ENCODE results near the gene CLCN4.

CLCN4 gene

DNA sequence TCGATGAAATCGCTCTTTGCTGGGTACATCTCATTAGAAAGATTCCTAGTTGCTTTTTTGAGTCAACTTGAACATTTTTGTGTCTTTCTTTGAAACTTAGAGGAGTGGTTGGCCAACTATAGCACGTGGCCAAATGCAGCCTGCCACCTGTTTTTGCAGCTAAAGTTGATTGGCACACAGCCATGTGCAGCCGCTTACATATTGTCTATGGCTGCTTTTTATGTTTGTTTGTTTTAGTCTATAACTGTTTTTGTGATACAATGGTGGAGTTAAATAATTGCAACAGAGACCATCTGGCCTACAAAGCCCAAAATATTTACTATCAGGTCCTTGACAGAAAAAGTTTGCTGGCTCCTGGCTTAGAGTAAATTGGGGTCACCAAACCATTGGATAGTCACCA is 86.3 kb downstream of the CLCN4 start:
- DNase-seq (ENCODE audit: low spot score): no peak

DNA sequence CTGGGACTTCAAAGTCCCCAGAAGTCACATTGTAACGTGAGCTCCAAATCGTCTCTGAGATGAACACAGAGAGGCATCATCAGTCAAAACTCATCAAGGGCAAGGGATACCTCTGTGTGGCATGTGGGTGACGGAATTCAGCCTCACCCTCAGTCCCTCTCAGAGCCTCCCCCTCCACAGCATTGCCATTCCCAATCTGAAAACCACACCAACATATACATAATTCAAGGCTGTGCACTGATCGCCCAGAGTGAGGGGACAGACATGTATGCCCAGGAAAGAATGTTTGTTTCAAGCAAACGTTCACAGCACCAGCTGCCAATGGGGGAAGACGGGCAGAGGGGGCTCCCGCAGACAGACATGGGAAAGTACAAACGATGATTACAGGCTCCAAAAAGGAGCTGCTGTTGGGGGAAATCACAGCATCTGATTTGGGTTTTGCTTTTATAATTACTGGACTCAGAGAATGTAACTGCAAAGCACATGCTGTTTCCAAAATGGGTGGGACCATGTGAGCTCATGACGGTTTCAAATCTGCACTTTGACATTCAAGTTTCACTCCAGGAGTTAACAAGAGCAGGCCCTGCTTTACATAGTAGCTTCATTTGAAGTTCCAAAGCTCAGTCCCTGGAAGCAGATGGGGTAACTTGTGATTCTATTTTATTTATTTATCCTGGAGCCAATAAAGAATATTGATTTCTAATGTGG is 88.3 kb downstream of the CLCN4 start:
- Histone ChIP-seq H3K36me3 (ENCODE audit: low read depth) (no peaks in the 10 kb centered on the region), H3K4me3 (ENCODE audit: severe bottlenecking) (no peak overlapping the region), H3K9me3 (ENCODE audit: severe bottlenecking) (no peaks in the 10 kb centered on the region), H3K4me1 (ENCODE audit: insufficient read depth, poor library complexity, severe bottlenecking) (no peaks in the 10 kb centered on the region), H3K27me3 (ENCODE audit: insufficient read depth, poor library complexity, severe bottlenecking) (no peaks in the 10 kb centered on the region), H3K27ac (ENCODE audit: poor library complexity, severe bottlenecking) (no peak overlapping the region)
- TF ChIP-seq, protein P1, sequence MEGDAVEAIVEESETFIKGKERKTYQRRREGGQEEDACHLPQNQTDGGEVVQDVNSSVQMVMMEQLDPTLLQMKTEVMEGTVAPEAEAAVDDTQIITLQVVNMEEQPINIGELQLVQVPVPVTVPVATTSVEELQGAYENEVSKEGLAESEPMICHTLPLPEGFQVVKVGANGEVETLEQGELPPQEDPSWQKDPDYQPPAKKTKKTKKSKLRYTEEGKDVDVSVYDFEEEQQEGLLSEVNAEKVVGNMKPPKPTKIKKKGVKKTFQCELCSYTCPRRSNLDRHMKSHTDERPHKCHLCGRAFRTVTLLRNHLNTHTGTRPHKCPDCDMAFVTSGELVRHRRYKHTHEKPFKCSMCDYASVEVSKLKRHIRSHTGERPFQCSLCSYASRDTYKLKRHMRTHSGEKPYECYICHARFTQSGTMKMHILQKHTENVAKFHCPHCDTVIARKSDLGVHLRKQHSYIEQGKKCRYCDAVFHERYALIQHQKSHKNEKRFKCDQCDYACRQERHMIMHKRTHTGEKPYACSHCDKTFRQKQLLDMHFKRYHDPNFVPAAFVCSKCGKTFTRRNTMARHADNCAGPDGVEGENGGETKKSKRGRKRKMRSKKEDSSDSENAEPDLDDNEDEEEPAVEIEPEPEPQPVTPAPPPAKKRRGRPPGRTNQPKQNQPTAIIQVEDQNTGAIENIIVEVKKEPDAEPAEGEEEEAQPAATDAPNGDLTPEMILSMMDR (IDR thresholded peaks at IDR 0.05; ENCODE audit: poor library complexity, severe bottlenecking): no peak
- DNase-seq (ENCODE audit: low spot score) (no peak), ATAC-seq (ENCODE audit: low read depth) (no peak)

More for the DNA sequence above, 86.3 kb downstream of the CLCN4 start:
- H3K27ac ChIP-seq (ENCODE audit: poor library complexity, severe bottlenecking): no peak overlapping the region
- H3K9me3 ChIP-seq (ENCODE audit: severe bottlenecking): no peaks in the 10 kb centered on the region
- H3K27me3 ChIP-seq (ENCODE audit: insufficient read depth, poor library complexity, severe bottlenecking): no peaks in the 10 kb centered on the region
- H3K36me3 ChIP-seq (ENCODE audit: low read depth): no peaks in the 10 kb centered on the region
- H3K4me3 ChIP-seq (ENCODE audit: severe bottlenecking): no peak overlapping the region
- no peak for ATAC-seq (ENCODE audit: low read depth)
- TF ChIP-seq, protein P1 (IDR thresholded peaks at IDR 0.05; ENCODE audit: poor library complexity, severe bottlenecking): no peak
- H3K4me1 ChIP-seq (ENCODE audit: insufficient read depth, poor library complexity, severe bottlenecking): no peaks in the 10 kb centered on the region

DNA sequence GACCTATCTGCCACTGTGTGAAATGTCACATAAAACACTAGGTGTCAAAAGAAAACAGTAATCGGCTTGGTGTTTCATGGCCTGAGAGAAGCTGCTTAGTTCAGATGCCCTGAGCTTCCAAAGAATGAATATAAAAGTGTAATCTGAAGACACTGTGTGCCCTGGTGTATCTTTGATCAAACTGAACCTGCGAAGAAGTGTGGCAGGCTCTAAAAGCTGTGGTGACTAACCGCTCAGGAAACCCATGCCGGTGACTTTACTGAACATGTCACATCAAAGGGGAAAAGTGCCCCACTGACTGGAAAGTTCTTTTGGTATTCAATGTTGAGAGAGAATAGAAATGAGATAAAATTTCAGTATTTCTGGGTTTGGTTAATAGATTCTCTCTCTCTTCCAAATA is 89.1 kb downstream of the CLCN4 start:
- TF ChIP-seq, protein P1 (IDR thresholded peaks at IDR 0.05; ENCODE audit: poor library complexity, severe bottlenecking): no peak
- Histone ChIP-seq H3K4me3 (ENCODE audit: severe bottlenecking) (no peak overlapping the region), H3K4me1 (ENCODE audit: insufficient read depth, poor library complexity, severe bottlenecking) (no peaks in the 10 kb centered on the region), H3K27ac (ENCODE audit: poor library complexity, severe bottlenecking) (no peak overlapping the region), H3K27me3 (ENCODE audit: insufficient read depth, poor library complexity, severe bottlenecking) (no peaks in the 10 kb centered on the region), H3K9me3 (ENCODE audit: severe bottlenecking) (no peaks in the 10 kb centered on the region), H3K36me3 (ENCODE audit: low read depth) (no peaks in the 10 kb centered on the region)
- DNase-seq (ENCODE audit: low spot score) (no peak), ATAC-seq (ENCODE audit: low read depth) (no peak)

DNA sequence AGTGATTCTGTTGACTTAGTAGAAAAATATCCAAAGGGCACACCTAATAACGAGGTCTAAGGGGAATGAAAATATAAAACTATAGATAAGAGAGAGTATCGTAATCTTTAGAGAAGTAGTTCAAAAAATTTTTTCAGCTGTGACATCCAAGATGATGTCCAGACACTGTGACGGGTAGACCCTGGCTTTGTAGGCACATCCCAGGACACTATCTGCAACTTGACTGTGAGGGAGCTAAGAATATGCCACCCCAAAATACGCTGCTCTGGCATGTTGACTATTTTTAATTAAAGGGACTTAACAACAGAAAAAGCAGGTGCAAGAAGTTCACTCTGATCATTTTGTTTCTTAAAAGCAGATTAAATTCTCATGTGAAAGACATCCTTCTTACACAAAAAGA is 89.5 kb downstream of the CLCN4 start:
- Histone ChIP-seq H3K9me3 (ENCODE audit: severe bottlenecking) (no peaks in the 10 kb centered on the region), H3K4me1 (ENCODE audit: insufficient read depth, poor library complexity, severe bottlenecking) (no peaks in the 10 kb centered on the region), H3K27ac (ENCODE audit: poor library complexity, severe bottlenecking) (no peak overlapping the region), H3K27me3 (ENCODE audit: insufficient read depth, poor library complexity, severe bottlenecking) (no peaks in the 10 kb centered on the region), H3K4me3 (ENCODE audit: severe bottlenecking) (no peak overlapping the region), H3K36me3 (ENCODE audit: low read depth) (no peaks in the 10 kb centered on the region)
- TF ChIP-seq, protein P1 (IDR thresholded peaks at IDR 0.05; ENCODE audit: poor library complexity, severe bottlenecking): no peak
- DNase-seq (ENCODE audit: low spot score): no peak
- ATAC-seq (ENCODE audit: low read depth): no peak

DNA sequence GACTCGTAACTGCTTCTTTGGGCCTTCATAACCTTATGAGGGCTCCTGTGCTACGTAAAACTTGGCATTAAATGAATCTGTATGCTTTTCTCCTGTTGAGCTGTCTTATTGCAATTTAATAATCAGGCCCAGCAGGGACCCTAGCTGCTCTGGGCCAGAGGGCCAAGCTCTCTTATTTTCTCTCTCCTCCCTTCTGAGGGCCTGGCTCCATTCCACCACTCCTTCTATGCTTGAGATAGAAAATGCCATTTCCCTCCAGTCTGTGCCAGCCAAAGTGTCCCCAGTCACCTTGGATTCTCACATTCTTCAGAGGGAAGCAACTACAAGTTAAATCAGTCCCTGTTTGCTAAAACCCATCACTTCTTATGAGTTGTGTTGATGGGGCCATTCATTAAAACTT is 90.1 kb downstream of the CLCN4 start:
- ATAC-seq (ENCODE audit: low read depth): no peak
- Histone ChIP-seq H3K9me3 (ENCODE audit: severe bottlenecking) (no peaks in the 10 kb centered on the region), H3K27ac (ENCODE audit: poor library complexity, severe bottlenecking) (no peak overlapping the region), H3K4me1 (ENCODE audit: insufficient read depth, poor library complexity, severe bottlenecking) (no peaks in the 10 kb centered on the region), H3K27me3 (ENCODE audit: insufficient read depth, poor library complexity, severe bottlenecking) (no peaks in the 10 kb centered on the region), H3K4me3 (ENCODE audit: severe bottlenecking) (no peak overlapping the region), H3K36me3 (ENCODE audit: low read depth) (no peaks in the 10 kb centered on the region)
- no peak for DNase-seq (ENCODE audit: low spot score)
- TF ChIP-seq, protein P1 (IDR thresholded peaks at IDR 0.05; ENCODE audit: poor library complexity, severe bottlenecking): no peak

All from RWPE2 (cell line).